GM23338 (cell line): Measurements from ENCODE around the gene NUDC. TPM values are rescaled to one million over a fixed set of nuclear protein-coding genes. Genes with fewer than 3 reads are reported as not detected.

ENCODE experiments used
- ATAC-seq: fragments of 200-7000 bp; cut with Tn5 transposase; 3 replicates; pipeline ENCODE4 v1.9.1; 2020
- DNase-seq: peaks from one replicate; pipeline ENCODE4 v3.0.0-alpha.2; 2015; ENCODE audit warnings: low spot score
- H2AFZ ChIP-seq: fragments of 200-600 bp; sonication (generic); 2 replicates; pipeline ENCODE4 v1.8.0; 2016; ENCODE audit warnings: antibody characterized with exemption, mild to moderate bottlenecking, moderate library complexity
- H3F3A ChIP-seq: fragments of 200-600 bp; sonication (generic); replicated peaks from 2 replicates; pipeline ENCODE4 v1.8.0; 2017; ENCODE audit warnings: antibody characterized with exemption, mixed run types, low read depth
- H3K27ac ChIP-seq: fragments of 200-600 bp; sonication (generic); 2 replicates; pipeline ENCODE4 v1.6.1; 2016; ENCODE audit warnings: low read depth
- H3K27me3 ChIP-seq: fragments of 200-600 bp; sonication (generic); 2 replicates; pipeline ENCODE4 v1.8.0; 2016; ENCODE audit warnings: mild to moderate bottlenecking, mixed run types, moderate library complexity; ENCODE audit not compliant: insufficient read depth
- H3K36me3 ChIP-seq: fragments of 200-600 bp; sonication (generic); 2 replicates; pipeline ENCODE4 v1.8.0; 2016; ENCODE audit warnings: mild to moderate bottlenecking; ENCODE audit not compliant: insufficient read depth
- H3K4me1 ChIP-seq: fragments of 200-600 bp; sonication (generic); 2 replicates; pipeline ENCODE4 v1.8.0; 2016; ENCODE audit warnings: mild to moderate bottlenecking, moderate library complexity; ENCODE audit not compliant: insufficient read depth
- H3K4me2 ChIP-seq: fragments of 200-600 bp; sonication (generic); 2 replicates; pipeline ENCODE4 v1.7.1; 2017; ENCODE audit warnings: mixed run types
- H3K4me3 ChIP-seq: fragments of 200-600 bp; sonication (generic); 2 replicates; pipeline ENCODE4 v1.6.1; 2016; ENCODE audit warnings: mixed run types
- H3K79me2 ChIP-seq: fragments of 200-600 bp; sonication (generic); replicated peaks from 2 replicates; pipeline ENCODE4 v1.8.0; 2017; ENCODE audit warnings: mild to moderate bottlenecking; ENCODE audit not compliant: insufficient read depth
- H3K9me2 ChIP-seq: fragments of 200-600 bp; sonication (generic); 2 replicates; pipeline ENCODE4 v1.8.0; 2017; ENCODE audit not compliant: insufficient read depth
- H4K20me1 ChIP-seq: fragments of 200-600 bp; sonication (generic); replicated peaks from 2 replicates; pipeline ENCODE4 v1.8.0; 2017; ENCODE audit warnings: mild to moderate bottlenecking; ENCODE audit not compliant: insufficient read depth
- H3K27ac Mint-ChIP-seq: 2 replicates; pipeline ENCODE4 v1.8.0; 2020; ENCODE audit warnings: inconsistent platforms, mild to moderate bottlenecking, moderate library complexity, mixed read lengths
- H3K27me3 Mint-ChIP-seq: 3 replicates; pipeline ENCODE4 v1.8.0; 2022; ENCODE audit warnings: low read depth, mild to moderate bottlenecking, moderate library complexity, mixed read lengths, inconsistent platforms; ENCODE audit not compliant: insufficient read depth, poor library complexity
- H3K36me3 Mint-ChIP-seq: 3 replicates; pipeline ENCODE4 v1.8.0; 2021; ENCODE audit warnings: low read depth, mild to moderate bottlenecking, inconsistent platforms, moderate library complexity, mixed read lengths
- H3K4me1 Mint-ChIP-seq: 3 replicates; pipeline ENCODE4 v1.8.0; 2020; ENCODE audit warnings: mild to moderate bottlenecking, inconsistent platforms, mixed read lengths
- H3K4me3 Mint-ChIP-seq: 3 replicates; pipeline ENCODE4 v1.8.0; 2021; ENCODE audit warnings: moderate library complexity, mild to moderate bottlenecking, inconsistent platforms, mixed read lengths
- H3K9me3 Mint-ChIP-seq: 3 replicates; pipeline ENCODE4 v1.8.0; 2020; ENCODE audit warnings: moderate library complexity, mild to moderate bottlenecking, inconsistent platforms, mixed read lengths
- ETS1 ChIP-seq: IDR thresholded peaks from 2 replicates; pipeline ENCODE4 v1.6.1; 2016; ENCODE audit warnings: antibody characterized with exemption
- EZH2 ChIP-seq: fragments of 200-600 bp; sonication (generic); IDR thresholded peaks from one replicate; pipeline ENCODE4 v1.8.0; 2017; ENCODE audit warnings: antibody characterized with exemption, mild to moderate bottlenecking, low read depth; ENCODE audit not compliant: unreplicated experiment
- EZH2phosphoT487 ChIP-seq: fragments of 200-600 bp; sonication (generic); IDR thresholded peaks from one replicate; pipeline ENCODE4 v1.8.1; 2018; ENCODE audit warnings: antibody characterized with exemption; ENCODE audit not compliant: unreplicated experiment
- JUNB ChIP-seq: IDR thresholded peaks from one replicate; pipeline ENCODE4 v1.6.1; 2016; ENCODE audit warnings: antibody characterized with exemption; ENCODE audit not compliant: unreplicated experiment
- NANOG ChIP-seq: IDR thresholded peaks from 2 replicates; pipeline ENCODE4 v1.6.1; 2016; ENCODE audit warnings: antibody characterized with exemption, borderline replicate concordance
- POLR2AphosphoS5 ChIP-seq: IDR thresholded peaks from 2 replicates; pipeline ENCODE4 v1.6.1; 2016; ENCODE audit warnings: antibody characterized with exemption, low read depth
- REST ChIP-seq: IDR thresholded peaks from one replicate; pipeline ENCODE4 v1.6.1; 2018; ENCODE audit warnings: antibody characterized with exemption; ENCODE audit not compliant: unreplicated experiment
- ZNF331 ChIP-seq: fragments of 250-450 bp; sonication (Bioruptor Pico); IDR thresholded peaks from 2 replicates; pipeline ENCODE4 v1.5.0; 2020; ENCODE audit warnings: low read depth, mild to moderate bottlenecking, moderate library complexity
- polyA plus RNA-seq: library from polyadenylated mRNA; unstranded; fragments of >200 nt; fragmentation: Nextera tagmentation; extraction: Ambion mirVana; gene quantifications from 2 replicates; pipeline ENCODE4 v1.2.1, GENCODE V29; 2016
- total RNA-seq: library from RNA; depleted of rRNA; stranded (reverse); fragments of >200 nt; shearing (Covaris generic); gene quantifications from 2 replicates; pipeline ENCODE4 v1.2.3, GENCODE V29; 2014
- TF ChIP-seq, protein P1 (sequence below), 2 experiments: fragments of 200-600 bp in 1 of 2; sonication (generic) in 1 of 2; conservative IDR thresholded peaks; 2 replicates each; pipeline versions ENCODE4 v1.5.1 to v1.6.1; 2016 to 2017; ENCODE audit warnings: antibody characterized with exemption in 2 of 2, low read depth in 2 of 2, mild to moderate bottlenecking in 2 of 2, moderate library complexity in 1 of 2
- TF ChIP-seq, protein P2 (sequence below): fragments of 250-450 bp; sonication (Bioruptor Pico); IDR thresholded peaks from 2 replicates; pipeline ENCODE4 v1.5.0; 2020; ENCODE audit warnings: mild to moderate bottlenecking, moderate library complexity

The NUDC gene
- total and polyA plus RNA-seq, 2 experiments from 2014 or later, result 96.2 to 224 TPM

- TF ChIP-seq REST, result no peak
- no peak for TF ChIP-seq POLR2AphosphoS5
- TF ChIP-seq, protein P1, sequence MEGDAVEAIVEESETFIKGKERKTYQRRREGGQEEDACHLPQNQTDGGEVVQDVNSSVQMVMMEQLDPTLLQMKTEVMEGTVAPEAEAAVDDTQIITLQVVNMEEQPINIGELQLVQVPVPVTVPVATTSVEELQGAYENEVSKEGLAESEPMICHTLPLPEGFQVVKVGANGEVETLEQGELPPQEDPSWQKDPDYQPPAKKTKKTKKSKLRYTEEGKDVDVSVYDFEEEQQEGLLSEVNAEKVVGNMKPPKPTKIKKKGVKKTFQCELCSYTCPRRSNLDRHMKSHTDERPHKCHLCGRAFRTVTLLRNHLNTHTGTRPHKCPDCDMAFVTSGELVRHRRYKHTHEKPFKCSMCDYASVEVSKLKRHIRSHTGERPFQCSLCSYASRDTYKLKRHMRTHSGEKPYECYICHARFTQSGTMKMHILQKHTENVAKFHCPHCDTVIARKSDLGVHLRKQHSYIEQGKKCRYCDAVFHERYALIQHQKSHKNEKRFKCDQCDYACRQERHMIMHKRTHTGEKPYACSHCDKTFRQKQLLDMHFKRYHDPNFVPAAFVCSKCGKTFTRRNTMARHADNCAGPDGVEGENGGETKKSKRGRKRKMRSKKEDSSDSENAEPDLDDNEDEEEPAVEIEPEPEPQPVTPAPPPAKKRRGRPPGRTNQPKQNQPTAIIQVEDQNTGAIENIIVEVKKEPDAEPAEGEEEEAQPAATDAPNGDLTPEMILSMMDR (conservative IDR thresholded peaks at IDR 0.05; ENCODE audit: low read depth in 2 of 2), result no peak
Measured at GRCh38 chr1:26945138-26945537, 23.6 kb downstream of the NUDC start (continued).

- Mint-ChIP-seq H3K9me3 (no peaks in the 10 kb centered on the region), H3K27ac (no peak overlapping the region), H3K4me1 (no peaks in the 10 kb centered on the region), H3K27me3 (peaks cover 9% of the 10 kb centered on the region), H3K36me3 (peaks cover 75% of the 10 kb centered on the region), H3K4me3 (no peak overlapping the region)
- H3K36me3 ChIP-seq, result peaks cover 35% of the 10 kb centered on the region
- H3K27ac ChIP-seq, result no peak overlapping the region; the same call in 1 of the 2 replicates
- no peaks in the 10 kb centered on the region for H3K79me2 ChIP-seq
- DNase-seq (no peak), ATAC-seq (no peak)
- H4K20me1 ChIP-seq, result peaks cover 8% of the 10 kb centered on the region
- no peaks in the 10 kb centered on the region for H3K9me2 ChIP-seq
- H3K27me3 ChIP-seq, result no peaks in the 10 kb centered on the region
- no peak overlapping the region for H3K4me3 ChIP-seq
- H2AFZ ChIP-seq, result no peak overlapping the region
- H3K4me2 ChIP-seq, result no peak overlapping the region
- no peaks in the 10 kb centered on the region for H3K4me1 ChIP-seq
- H3F3A ChIP-seq, result peaks cover 28% of the 10 kb centered on the region
- TF ChIP-seq NANOG, result no peak
- TF ChIP-seq, protein P1 (conservative IDR thresholded peaks at IDR 0.05; ENCODE audit: low read depth in 2 of 2), result no peak
- TF ChIP-seq, protein P2, sequence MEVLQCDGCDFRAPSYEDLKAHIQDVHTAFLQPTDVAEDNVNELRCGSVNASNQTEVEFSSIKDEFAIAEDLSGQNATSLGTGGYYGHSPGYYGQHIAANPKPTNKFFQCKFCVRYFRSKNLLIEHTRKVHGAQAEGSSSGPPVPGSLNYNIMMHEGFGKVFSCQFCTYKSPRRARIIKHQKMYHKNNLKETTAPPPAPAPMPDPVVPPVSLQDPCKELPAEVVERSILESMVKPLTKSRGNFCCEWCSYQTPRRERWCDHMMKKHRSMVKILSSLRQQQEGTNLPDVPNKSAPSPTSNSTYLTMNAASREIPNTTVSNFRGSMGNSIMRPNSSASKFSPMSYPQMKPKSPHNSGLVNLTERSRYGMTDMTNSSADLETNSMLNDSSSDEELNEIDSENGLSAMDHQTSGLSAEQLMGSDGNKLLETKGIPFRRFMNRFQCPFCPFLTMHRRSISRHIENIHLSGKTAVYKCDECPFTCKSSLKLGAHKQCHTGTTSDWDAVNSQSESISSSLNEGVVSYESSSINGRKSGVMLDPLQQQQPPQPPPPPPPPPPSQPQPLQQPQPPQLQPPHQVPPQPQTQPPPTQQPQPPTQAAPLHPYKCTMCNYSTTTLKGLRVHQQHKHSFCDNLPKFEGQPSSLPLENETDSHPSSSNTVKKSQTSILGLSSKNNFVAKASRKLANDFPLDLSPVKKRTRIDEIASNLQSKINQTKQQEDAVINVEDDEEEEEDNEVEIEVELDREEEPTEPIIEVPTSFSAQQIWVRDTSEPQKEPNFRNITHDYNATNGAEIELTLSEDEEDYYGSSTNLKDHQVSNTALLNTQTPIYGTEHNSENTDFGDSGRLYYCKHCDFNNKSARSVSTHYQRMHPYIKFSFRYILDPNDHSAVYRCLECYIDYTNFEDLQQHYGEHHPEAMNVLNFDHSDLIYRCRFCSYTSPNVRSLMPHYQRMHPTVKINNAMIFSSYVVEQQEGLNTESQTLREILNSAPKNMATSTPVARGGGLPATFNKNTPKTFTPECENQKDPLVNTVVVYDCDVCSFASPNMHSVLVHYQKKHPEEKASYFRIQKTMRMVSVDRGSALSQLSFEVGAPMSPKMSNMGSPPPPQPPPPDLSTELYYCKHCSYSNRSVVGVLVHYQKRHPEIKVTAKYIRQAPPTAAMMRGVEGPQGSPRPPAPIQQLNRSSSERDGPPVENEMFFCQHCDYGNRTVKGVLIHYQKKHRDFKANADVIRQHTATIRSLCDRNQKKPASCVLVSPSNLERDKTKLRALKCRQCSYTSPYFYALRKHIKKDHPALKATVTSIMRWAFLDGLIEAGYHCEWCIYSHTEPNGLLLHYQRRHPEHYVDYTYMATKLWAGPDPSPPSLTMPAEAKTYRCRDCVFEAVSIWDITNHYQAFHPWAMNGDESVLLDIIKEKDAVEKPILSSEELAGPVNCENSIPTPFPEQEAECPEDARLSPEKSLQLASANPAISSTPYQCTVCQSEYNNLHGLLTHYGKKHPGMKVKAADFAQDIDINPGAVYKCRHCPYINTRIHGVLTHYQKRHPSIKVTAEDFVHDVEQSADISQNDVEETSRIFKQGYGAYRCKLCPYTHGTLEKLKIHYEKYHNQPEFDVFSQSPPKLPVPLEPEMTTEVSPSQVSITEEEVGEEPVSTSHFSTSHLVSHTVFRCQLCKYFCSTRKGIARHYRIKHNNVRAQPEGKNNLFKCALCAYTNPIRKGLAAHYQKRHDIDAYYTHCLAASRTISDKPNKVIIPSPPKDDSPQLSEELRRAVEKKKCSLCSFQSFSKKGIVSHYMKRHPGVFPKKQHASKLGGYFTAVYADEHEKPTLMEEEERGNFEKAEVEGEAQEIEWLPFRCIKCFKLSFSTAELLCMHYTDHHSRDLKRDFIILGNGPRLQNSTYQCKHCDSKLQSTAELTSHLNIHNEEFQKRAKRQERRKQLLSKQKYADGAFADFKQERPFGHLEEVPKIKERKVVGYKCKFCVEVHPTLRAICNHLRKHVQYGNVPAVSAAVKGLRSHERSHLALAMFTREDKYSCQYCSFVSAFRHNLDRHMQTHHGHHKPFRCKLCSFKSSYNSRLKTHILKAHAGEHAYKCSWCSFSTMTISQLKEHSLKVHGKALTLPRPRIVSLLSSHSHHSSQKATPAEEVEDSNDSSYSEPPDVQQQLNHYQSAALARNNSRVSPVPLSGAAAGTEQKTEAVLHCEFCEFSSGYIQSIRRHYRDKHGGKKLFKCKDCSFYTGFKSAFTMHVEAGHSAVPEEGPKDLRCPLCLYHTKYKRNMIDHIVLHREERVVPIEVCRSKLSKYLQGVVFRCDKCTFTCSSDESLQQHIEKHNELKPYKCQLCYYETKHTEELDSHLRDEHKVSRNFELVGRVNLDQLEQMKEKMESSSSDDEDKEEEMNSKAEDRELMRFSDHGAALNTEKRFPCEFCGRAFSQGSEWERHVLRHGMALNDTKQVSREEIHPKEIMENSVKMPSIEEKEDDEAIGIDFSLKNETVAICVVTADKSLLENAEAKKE (CRISPR knock-in tag), result no peak
- TF ChIP-seq JUNB, result no peak
- TF ChIP-seq EZH2phosphoT487, result no peak
- no peak for TF ChIP-seq ZNF331 (CRISPR knock-in tag)
- TF ChIP-seq POLR2AphosphoS5, result no peak
- TF ChIP-seq EZH2, result no peak
- no peak for TF ChIP-seq ETS1
Measured at GRCh38 chr1:26945728-26946127, 24.2 kb downstream of the NUDC start.
